ENCODE measurements around the gene GAS2. TPM values are rescaled to one million over a fixed set of nuclear protein-coding genes. Genes with fewer than 3 reads are reported as not detected.

Gene GAS2
- total and polyA plus RNA-seq, 2 donors (not counting 3 experiments of a cell fraction or from before 2014, with no cell fraction given), result 0.54 to 0.88 TPM

GRCh38 chr11:22732588-22732987 is 66.2 kb downstream of the GAS2 start:
- no peak overlapping the region for H3K9ac ChIP-seq (replicated peaks; ENCODE audit: extremely low read depth, insufficient read depth, low read length)
- no TSS peak for BruUV-seq (replicated peaks)
- intact Hi-C loops (cut with micrococcal nuclease) (no loop called here), dilution Hi-C loops (cut with MboI; ENCODE audit: extremely low pct_ligation_motif_present, low sequenced_read_pairs) (no loop called here)
- POLR2A ChIA-PET, result no interaction called here
- no peaks in the 10 kb centered on the region for H3K36me3 ChIP-seq (ENCODE audit: control insufficient read depth in 2 of 2, extremely low read depth in 1 of 2, insufficient read depth in 2 of 2, low read length in 2 of 2)
- no peaks in the 10 kb centered on the region for H3K9me3 ChIP-seq (replicated peaks; ENCODE audit: control insufficient read depth, insufficient read depth, low read length)
- no peaks in the 10 kb centered on the region for H3K27me3 ChIP-seq (ENCODE audit: control insufficient read depth in 2 of 2, insufficient read depth in 2 of 2, low read length in 2 of 2)
- TF ChIP-seq POLR2A (IDR thresholded peaks at IDR 0.05; ENCODE audit: low read depth, low read length) (no peak), MYC (IDR thresholded peaks at IDR 0.05; ENCODE audit: low read depth, low read length) (no peak), EZH2 (IDR thresholded peaks at IDR 0.05; ENCODE audit: borderline replicate concordance, low read depth, low read length, severe bottlenecking) (no peak), GATA2 (IDR thresholded peaks at IDR 0.05; ENCODE audit: insufficient read depth, insufficient read length, low read depth, low read length) (no peak)
- H4K20me1 ChIP-seq (replicated peaks; ENCODE audit: control insufficient read depth, extremely low read depth, insufficient read depth, low read length), result no peaks in the 10 kb centered on the region
- no peak overlapping the region for H3K4me2 ChIP-seq (ENCODE audit: insufficient read depth, low read length)
- FAIRE-seq (no peak), DNase-seq (ENCODE audit: low read depth, low spot score) (no peak)
- H3K4me1 ChIP-seq (ENCODE audit: control insufficient read depth, extremely low read depth, insufficient read depth, low read length), result peaks cover 6% of the 10 kb centered on the region
- H3K9me1 ChIP-seq (replicated peaks; ENCODE audit: control insufficient read depth, extremely low read depth, insufficient read depth, low read length), result no peaks in the 10 kb centered on the region
- no peak overlapping the region for H3K4me3 ChIP-seq (replicated peaks in 1 of 3; ENCODE audit: insufficient read depth in 1 of 3, low read depth in 1 of 3, low read length in 3 of 3)
- H2AFZ ChIP-seq (ENCODE audit: low read depth, low read length), result no peak overlapping the region
- no peaks in the 10 kb centered on the region for H3K79me2 ChIP-seq (ENCODE audit: control insufficient read depth, insufficient read depth, low read length)
- CTCF ChIA-PET, result no interaction called here
- no peak overlapping the region for H3K27ac ChIP-seq (ENCODE audit: insufficient read depth, low read depth, low read length)

- Histone ChIP-seq H3K27me3 (ENCODE audit: control insufficient read depth in 2 of 2, insufficient read depth in 2 of 2, low read length in 2 of 2) (no peaks in the 10 kb centered on the region), H3K4me3 (replicated peaks in 1 of 3; ENCODE audit: insufficient read depth in 1 of 3, low read depth in 1 of 3, low read length in 3 of 3) (no peak overlapping the region), H3K36me3 (ENCODE audit: control insufficient read depth in 2 of 2, extremely low read depth in 1 of 2, insufficient read depth in 2 of 2, low read length in 2 of 2) (no peaks in the 10 kb centered on the region), H3K9ac (replicated peaks; ENCODE audit: extremely low read depth, insufficient read depth, low read length) (no peak overlapping the region), H3K27ac (ENCODE audit: insufficient read depth, low read depth, low read length) (no peak overlapping the region), H3K79me2 (ENCODE audit: control insufficient read depth, insufficient read depth, low read length) (no peaks in the 10 kb centered on the region), H3K9me1 (replicated peaks; ENCODE audit: control insufficient read depth, extremely low read depth, insufficient read depth, low read length) (no peaks in the 10 kb centered on the region), H3K9me3 (replicated peaks; ENCODE audit: control insufficient read depth, insufficient read depth, low read length) (no peaks in the 10 kb centered on the region), H3K4me2 (ENCODE audit: insufficient read depth, low read length) (no peak overlapping the region), H4K20me1 (replicated peaks; ENCODE audit: control insufficient read depth, extremely low read depth, insufficient read depth, low read length) (no peaks in the 10 kb centered on the region), H2AFZ (ENCODE audit: low read depth, low read length) (no peak overlapping the region), H3K4me1 (ENCODE audit: control insufficient read depth, extremely low read depth, insufficient read depth, low read length) (peaks cover 6% of the 10 kb centered on the region)
- no peak for TF ChIP-seq POLR2AphosphoS5 (IDR thresholded peaks at IDR 0.05; ENCODE audit: insufficient read depth, low read depth, low read length)
- TF ChIP-seq GATA2 (IDR thresholded peaks at IDR 0.05; ENCODE audit: insufficient read depth, insufficient read length, low read depth, low read length), result no peak
- no peak for TF ChIP-seq EZH2 (IDR thresholded peaks at IDR 0.05; ENCODE audit: borderline replicate concordance, low read depth, low read length, severe bottlenecking)
- TF ChIP-seq FOS (IDR thresholded peaks at IDR 0.05; ENCODE audit: borderline replicate concordance, insufficient read depth, low read length), result no peak
- no peak for TF ChIP-seq MYC (IDR thresholded peaks at IDR 0.05; ENCODE audit: low read depth, low read length)
- no peak for TF ChIP-seq MAX (IDR thresholded peaks at IDR 0.05; ENCODE audit: insufficient read depth, insufficient read length)
- TF ChIP-seq POLR2A (IDR thresholded peaks at IDR 0.05; ENCODE audit: low read depth, low read length), result no peak
- no peak for TF ChIP-seq JUN (IDR thresholded peaks at IDR 0.05; ENCODE audit: borderline replicate concordance, insufficient read depth, insufficient read length, low read depth)
- TF ChIP-seq CTCF (IDR thresholded peaks at IDR 0.05; ENCODE audit: extremely low read depth in 1 of 2, insufficient read depth in 1 of 2, low read depth in 1 of 2, low read length in 2 of 2), result no peak
- ChIA-PET POLR2A (no interaction called here), CTCF (interaction anchor here (0.8 kb wide), 1 partner anchor 54 kb away, joined by 4 read pairs; no protein-coding TSS in a partner anchor)
- intact Hi-C loops (cut with micrococcal nuclease) (no loop called here), dilution Hi-C loops (cut with MboI; ENCODE audit: extremely low pct_ligation_motif_present, low sequenced_read_pairs) (no loop called here)
- DNase-seq (ENCODE audit: low read depth, low spot score) (no peak), FAIRE-seq (no peak)
- no TSS peak for BruUV-seq (replicated peaks)
Observed at GRCh38 chr11:22733475-22734248, 67.3 kb downstream of the GAS2 start.
